ENCODE data around the gene LRP1B.

Gene LRP1B

GRCh38 chr2:142048581-142048980 is 82.2 kb downstream of the LRP1B start:
- H3K9me3 ChIP-seq (ENCODE audit: control insufficient read depth, low read length) = no peaks in the 10 kb centered on the region
- no peak for DNase-seq
- H3K4me3 ChIP-seq (ENCODE audit: insufficient read depth, low read depth, low read length, poor library complexity, severe bottlenecking) = no peak overlapping the region
- H3K4me1 ChIP-seq (ENCODE audit: control insufficient read depth, insufficient read depth, low read length, poor library complexity, severe bottlenecking) = no peaks in the 10 kb centered on the region
- H3K27me3 ChIP-seq (replicated peaks; ENCODE audit: control insufficient read depth, insufficient read depth, low read length, poor library complexity, severe bottlenecking) = no peaks in the 10 kb centered on the region
- H3K36me3 ChIP-seq (ENCODE audit: control insufficient read depth, insufficient read depth, low read length) = no peaks in the 10 kb centered on the region
- H3K27ac ChIP-seq (ENCODE audit: insufficient read depth, low read length, poor library complexity, severe bottlenecking) = no peak overlapping the region

- no peaks in the 10 kb centered on the region for H3K4me1 ChIP-seq (ENCODE audit: control insufficient read depth, insufficient read depth, low read length, poor library complexity, severe bottlenecking)
- H3K27me3 ChIP-seq (replicated peaks; ENCODE audit: control insufficient read depth, insufficient read depth, low read length, poor library complexity, severe bottlenecking) = no peaks in the 10 kb centered on the region
- no peaks in the 10 kb centered on the region for H3K36me3 ChIP-seq (ENCODE audit: control insufficient read depth, insufficient read depth, low read length)
- no peak overlapping the region for H3K27ac ChIP-seq (ENCODE audit: insufficient read depth, low read length, poor library complexity, severe bottlenecking)
- H3K9me3 ChIP-seq (ENCODE audit: control insufficient read depth, low read length) = no peaks in the 10 kb centered on the region
- H3K4me3 ChIP-seq (ENCODE audit: insufficient read depth, low read depth, low read length, poor library complexity, severe bottlenecking) = no peak overlapping the region
- no peak for DNase-seq
These were observed 85.2 kb downstream of the LRP1B start for GRCh38 chr2:142045641-142046040.

- H3K27me3 ChIP-seq (replicated peaks; ENCODE audit: control insufficient read depth, insufficient read depth, low read length, poor library complexity, severe bottlenecking) = no peaks in the 10 kb centered on the region
These were observed 86.6 kb downstream of the LRP1B start for GRCh38 chr2:142044197-142044596.

GRCh38 chr2:142042536-142043199 is 88.1 kb downstream of the LRP1B start:
- Histone ChIP-seq H3K36me3 (ENCODE audit: control insufficient read depth, insufficient read depth, low read length) (no peaks in the 10 kb centered on the region), H3K9me3 (ENCODE audit: control insufficient read depth, low read length) (no peaks in the 10 kb centered on the region), H3K27me3 (replicated peaks; ENCODE audit: control insufficient read depth, insufficient read depth, low read length, poor library complexity, severe bottlenecking) (no peaks in the 10 kb centered on the region), H3K27ac (ENCODE audit: insufficient read depth, low read length, poor library complexity, severe bottlenecking) (no peak overlapping the region), H3K4me1 (ENCODE audit: control insufficient read depth, insufficient read depth, low read length, poor library complexity, severe bottlenecking) (no peaks in the 10 kb centered on the region), H3K4me3 (ENCODE audit: insufficient read depth, low read depth, low read length, poor library complexity, severe bottlenecking) (no peak overlapping the region)
- no peak for DNase-seq

More at GRCh38 chr2:142044197-142044596, 86.6 kb downstream of the LRP1B start:
- H3K9me3 ChIP-seq (ENCODE audit: control insufficient read depth, low read length) = no peaks in the 10 kb centered on the region
- H3K36me3 ChIP-seq (ENCODE audit: control insufficient read depth, insufficient read depth, low read length) = no peaks in the 10 kb centered on the region
- H3K27ac ChIP-seq (ENCODE audit: insufficient read depth, low read length, poor library complexity, severe bottlenecking) = no peak overlapping the region
- no peak for DNase-seq
- H3K4me1 ChIP-seq (ENCODE audit: control insufficient read depth, insufficient read depth, low read length, poor library complexity, severe bottlenecking) = no peaks in the 10 kb centered on the region
- no peak overlapping the region for H3K4me3 ChIP-seq (ENCODE audit: insufficient read depth, low read depth, low read length, poor library complexity, severe bottlenecking)

- H3K27me3 ChIP-seq (replicated peaks; ENCODE audit: control insufficient read depth, insufficient read depth, low read length, poor library complexity, severe bottlenecking) = no peaks in the 10 kb centered on the region
- no peaks in the 10 kb centered on the region for H3K4me1 ChIP-seq (ENCODE audit: control insufficient read depth, insufficient read depth, low read length, poor library complexity, severe bottlenecking)
- no peak overlapping the region for H3K4me3 ChIP-seq (ENCODE audit: insufficient read depth, low read depth, low read length, poor library complexity, severe bottlenecking)
- DNase-seq = no peak
- H3K27ac ChIP-seq (ENCODE audit: insufficient read depth, low read length, poor library complexity, severe bottlenecking) = no peak overlapping the region
- no peaks in the 10 kb centered on the region for H3K9me3 ChIP-seq (ENCODE audit: control insufficient read depth, low read length)
- H3K36me3 ChIP-seq (ENCODE audit: control insufficient read depth, insufficient read depth, low read length) = no peaks in the 10 kb centered on the region
These were observed 88.8 kb downstream of the LRP1B start for GRCh38 chr2:142041996-142042395.

GRCh38 chr2:142041105-142041504 is 89.7 kb downstream of the LRP1B start:
- H3K9me3 ChIP-seq (ENCODE audit: control insufficient read depth, low read length) = no peaks in the 10 kb centered on the region
- no peak overlapping the region for H3K27ac ChIP-seq (ENCODE audit: insufficient read depth, low read length, poor library complexity, severe bottlenecking)
- no peaks in the 10 kb centered on the region for H3K36me3 ChIP-seq (ENCODE audit: control insufficient read depth, insufficient read depth, low read length)
- no peak for DNase-seq
- no peaks in the 10 kb centered on the region for H3K27me3 ChIP-seq (replicated peaks; ENCODE audit: control insufficient read depth, insufficient read depth, low read length, poor library complexity, severe bottlenecking)
- H3K4me3 ChIP-seq (ENCODE audit: insufficient read depth, low read depth, low read length, poor library complexity, severe bottlenecking) = no peak overlapping the region
- no peaks in the 10 kb centered on the region for H3K4me1 ChIP-seq (ENCODE audit: control insufficient read depth, insufficient read depth, low read length, poor library complexity, severe bottlenecking)

GRCh38 chr2:142040556-142040955 is 90.3 kb downstream of the LRP1B start:
- H3K4me1 ChIP-seq (ENCODE audit: control insufficient read depth, insufficient read depth, low read length, poor library complexity, severe bottlenecking) = no peaks in the 10 kb centered on the region
- no peak for DNase-seq
- H3K4me3 ChIP-seq (ENCODE audit: insufficient read depth, low read depth, low read length, poor library complexity, severe bottlenecking) = no peak overlapping the region
- H3K27ac ChIP-seq (ENCODE audit: insufficient read depth, low read length, poor library complexity, severe bottlenecking) = no peak overlapping the region
- H3K27me3 ChIP-seq (replicated peaks; ENCODE audit: control insufficient read depth, insufficient read depth, low read length, poor library complexity, severe bottlenecking) = no peaks in the 10 kb centered on the region
- H3K36me3 ChIP-seq (ENCODE audit: control insufficient read depth, insufficient read depth, low read length) = no peaks in the 10 kb centered on the region
- no peaks in the 10 kb centered on the region for H3K9me3 ChIP-seq (ENCODE audit: control insufficient read depth, low read length)

GRCh38 chr2:142038826-142039225 is 92.0 kb downstream of the LRP1B start:
- H3K9me3 ChIP-seq (ENCODE audit: control insufficient read depth, low read length) = no peaks in the 10 kb centered on the region
- no peaks in the 10 kb centered on the region for H3K36me3 ChIP-seq (ENCODE audit: control insufficient read depth, insufficient read depth, low read length)
- H3K27ac ChIP-seq (ENCODE audit: insufficient read depth, low read length, poor library complexity, severe bottlenecking) = no peak overlapping the region
- no peaks in the 10 kb centered on the region for H3K4me1 ChIP-seq (ENCODE audit: control insufficient read depth, insufficient read depth, low read length, poor library complexity, severe bottlenecking)
- DNase-seq = no peak
- H3K4me3 ChIP-seq (ENCODE audit: insufficient read depth, low read depth, low read length, poor library complexity, severe bottlenecking) = no peak overlapping the region
- H3K27me3 ChIP-seq (replicated peaks; ENCODE audit: control insufficient read depth, insufficient read depth, low read length, poor library complexity, severe bottlenecking) = no peaks in the 10 kb centered on the region

- no peaks in the 10 kb centered on the region for H3K9me3 ChIP-seq (ENCODE audit: control insufficient read depth, low read length)
- H3K27ac ChIP-seq (ENCODE audit: insufficient read depth, low read length, poor library complexity, severe bottlenecking) = no peak overlapping the region
- no peaks in the 10 kb centered on the region for H3K27me3 ChIP-seq (replicated peaks; ENCODE audit: control insufficient read depth, insufficient read depth, low read length, poor library complexity, severe bottlenecking)
- H3K4me1 ChIP-seq (ENCODE audit: control insufficient read depth, insufficient read depth, low read length, poor library complexity, severe bottlenecking) = no peaks in the 10 kb centered on the region
- no peak for DNase-seq
- no peak overlapping the region for H3K4me3 ChIP-seq (ENCODE audit: insufficient read depth, low read depth, low read length, poor library complexity, severe bottlenecking)
- no peaks in the 10 kb centered on the region for H3K36me3 ChIP-seq (ENCODE audit: control insufficient read depth, insufficient read depth, low read length)
These were observed 93.1 kb downstream of the LRP1B start for GRCh38 chr2:142037744-142038143.

GRCh38 chr2:142037066-142037465 is 93.8 kb downstream of the LRP1B start:
- H3K27me3 ChIP-seq (replicated peaks; ENCODE audit: control insufficient read depth, insufficient read depth, low read length, poor library complexity, severe bottlenecking) = no peaks in the 10 kb centered on the region
- no peaks in the 10 kb centered on the region for H3K4me1 ChIP-seq (ENCODE audit: control insufficient read depth, insufficient read depth, low read length, poor library complexity, severe bottlenecking)
- no peak for DNase-seq
- H3K4me3 ChIP-seq (ENCODE audit: insufficient read depth, low read depth, low read length, poor library complexity, severe bottlenecking) = no peak overlapping the region
- H3K36me3 ChIP-seq (ENCODE audit: control insufficient read depth, insufficient read depth, low read length) = no peaks in the 10 kb centered on the region
- H3K9me3 ChIP-seq (ENCODE audit: control insufficient read depth, low read length) = no peaks in the 10 kb centered on the region
- H3K27ac ChIP-seq (ENCODE audit: insufficient read depth, low read length, poor library complexity, severe bottlenecking) = no peak overlapping the region

Measured in effector memory CD4-positive, alpha-beta T cell (primary cell).